ENCODE measurements around the gene ABI1.

DNA sequence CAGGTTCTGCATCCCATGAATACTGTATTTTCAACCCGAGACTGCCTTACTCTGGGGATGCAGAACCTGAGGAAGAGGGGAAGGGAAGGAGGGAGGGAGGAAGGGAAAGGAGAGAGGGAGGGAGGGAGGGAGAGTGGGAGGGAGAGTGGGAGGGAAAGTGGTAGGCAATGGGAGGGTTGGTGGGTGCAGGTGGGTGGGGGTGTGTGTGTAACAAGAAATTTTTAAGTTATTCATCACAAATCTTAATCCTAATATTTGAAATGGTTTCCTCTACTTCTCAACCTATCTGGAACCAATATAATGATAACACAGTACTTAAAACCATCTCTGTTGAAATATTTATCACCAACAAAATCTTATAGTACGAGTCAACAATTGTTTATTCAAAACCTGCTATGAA lies 95.2 kb downstream of the ABI1 start:
- TF ChIP-seq, protein P1, sequence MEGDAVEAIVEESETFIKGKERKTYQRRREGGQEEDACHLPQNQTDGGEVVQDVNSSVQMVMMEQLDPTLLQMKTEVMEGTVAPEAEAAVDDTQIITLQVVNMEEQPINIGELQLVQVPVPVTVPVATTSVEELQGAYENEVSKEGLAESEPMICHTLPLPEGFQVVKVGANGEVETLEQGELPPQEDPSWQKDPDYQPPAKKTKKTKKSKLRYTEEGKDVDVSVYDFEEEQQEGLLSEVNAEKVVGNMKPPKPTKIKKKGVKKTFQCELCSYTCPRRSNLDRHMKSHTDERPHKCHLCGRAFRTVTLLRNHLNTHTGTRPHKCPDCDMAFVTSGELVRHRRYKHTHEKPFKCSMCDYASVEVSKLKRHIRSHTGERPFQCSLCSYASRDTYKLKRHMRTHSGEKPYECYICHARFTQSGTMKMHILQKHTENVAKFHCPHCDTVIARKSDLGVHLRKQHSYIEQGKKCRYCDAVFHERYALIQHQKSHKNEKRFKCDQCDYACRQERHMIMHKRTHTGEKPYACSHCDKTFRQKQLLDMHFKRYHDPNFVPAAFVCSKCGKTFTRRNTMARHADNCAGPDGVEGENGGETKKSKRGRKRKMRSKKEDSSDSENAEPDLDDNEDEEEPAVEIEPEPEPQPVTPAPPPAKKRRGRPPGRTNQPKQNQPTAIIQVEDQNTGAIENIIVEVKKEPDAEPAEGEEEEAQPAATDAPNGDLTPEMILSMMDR (conservative IDR thresholded peaks at IDR 0.05 in 1 of 2, IDR thresholded peaks at IDR 0.05 in 1 of 2; ENCODE audit: low read depth in 1 of 2, low read length in 2 of 2): no peak
- no peak for TF ChIP-seq EZH2 (IDR thresholded peaks at IDR 0.05; ENCODE audit: low read length, missing control alignments)

Data from fibroblast of lung (primary cell).